Peyer's patch (tissue), 4 donors: ENCODE measurements around the gene RCL1. TPM values are rescaled to one million over a fixed set of nuclear protein-coding genes. Genes with fewer than 3 reads are reported as not detected.

Experiments used
- DNase-seq, 3 donors: peaks; one replicate each; pipeline ENCODE4 v3.0.0-alpha.2; 2017 to 2019
- H3K27ac ChIP-seq, 4 donors: fragments of 200-600 bp; sonication (generic); one replicate each; pipeline ENCODE4 v1.5.1; 2016 to 2019
- H3K27me3 ChIP-seq, 2 donors: fragments of 200-600 bp; sonication (generic); one replicate each; pipeline ENCODE4 v1.5.1; 2019
- H3K36me3 ChIP-seq, 3 donors: fragments of 200-600 bp; sonication (generic); one replicate each; pipeline ENCODE4 v1.5.1; 2016 to 2019
- H3K4me1 ChIP-seq, 4 donors: fragments of 200-600 bp; sonication (generic); one replicate each; pipeline ENCODE4 v1.5.1; 2016 to 2019
- H3K4me3 ChIP-seq, 4 donors: fragments of 200-600 bp; sonication (generic); 1 replicate in 3 of 4; 2 replicates in 1 of 4; pipeline ENCODE4 v1.5.1; 2016 to 2019; ENCODE audit warnings: mild to moderate bottlenecking in 1 of 4
- H3K9me3 ChIP-seq, 4 donors: fragments of 200-600 bp; sonication (generic); one replicate each; pipeline ENCODE4 v1.5.1; 2016 to 2019; ENCODE audit warnings: mild to moderate bottlenecking in 1 of 4
- POLR2A ChIP-seq, 2 donors: fragments of 450-650 bp; IDR thresholded peaks; one replicate each; pipeline ENCODE4 v1.5.1; 2017; ENCODE audit warnings: antibody characterized with exemption in 2 of 2, mild to moderate bottlenecking in 2 of 2, moderate library complexity in 2 of 2
- small RNA-seq, 2 donors: library from RNA; depleted of rRNA; stranded (forward); fragments of <200 nt; gene quantifications; one replicate each; pipeline ENCODE3, GENCODE V24; 2016
- total RNA-seq, 4 donors: library from RNA; depleted of rRNA; stranded (reverse); fragments of >200 nt; gene quantifications; one replicate each; pipeline ENCODE4 v1.1.0, GENCODE V29; 2016
- TF ChIP-seq, protein P1 (sequence below), 6 experiments: fragments of 450-650 bp in 4 of 6; fragments of 200-600 bp in 2 of 6; sonication (generic) in 1 of 6; IDR thresholded peaks; one replicate each; pipeline ENCODE4 v1.5.1; 2017 to 2019; ENCODE audit warnings: antibody characterized with exemption in 6 of 6, mild to moderate bottlenecking in 3 of 6, moderate library complexity in 1 of 6

RCL1 gene
- total RNA-seq, 4 donors from 2014 or later = 7.4 to 28.1 (median 19.5) TPM

GRCh38 chr9:4905135-4905490 is 112.4 kb downstream of the RCL1 start:
- Histone ChIP-seq H3K4me3 (no peak overlapping the region), H3K36me3 (no peaks in the 10 kb centered on the region), H3K4me1 (peaks cover 0 to 7% (median 0%) of the 10 kb centered on the region in 4 donors), H3K9me3 (no peaks in the 10 kb centered on the region), H3K27ac (no peak overlapping the region), H3K27me3 (no peaks in the 10 kb centered on the region)
- TF ChIP-seq POLR2A (IDR thresholded peaks at IDR 0.05) = no peak
- TF ChIP-seq, protein P1, sequence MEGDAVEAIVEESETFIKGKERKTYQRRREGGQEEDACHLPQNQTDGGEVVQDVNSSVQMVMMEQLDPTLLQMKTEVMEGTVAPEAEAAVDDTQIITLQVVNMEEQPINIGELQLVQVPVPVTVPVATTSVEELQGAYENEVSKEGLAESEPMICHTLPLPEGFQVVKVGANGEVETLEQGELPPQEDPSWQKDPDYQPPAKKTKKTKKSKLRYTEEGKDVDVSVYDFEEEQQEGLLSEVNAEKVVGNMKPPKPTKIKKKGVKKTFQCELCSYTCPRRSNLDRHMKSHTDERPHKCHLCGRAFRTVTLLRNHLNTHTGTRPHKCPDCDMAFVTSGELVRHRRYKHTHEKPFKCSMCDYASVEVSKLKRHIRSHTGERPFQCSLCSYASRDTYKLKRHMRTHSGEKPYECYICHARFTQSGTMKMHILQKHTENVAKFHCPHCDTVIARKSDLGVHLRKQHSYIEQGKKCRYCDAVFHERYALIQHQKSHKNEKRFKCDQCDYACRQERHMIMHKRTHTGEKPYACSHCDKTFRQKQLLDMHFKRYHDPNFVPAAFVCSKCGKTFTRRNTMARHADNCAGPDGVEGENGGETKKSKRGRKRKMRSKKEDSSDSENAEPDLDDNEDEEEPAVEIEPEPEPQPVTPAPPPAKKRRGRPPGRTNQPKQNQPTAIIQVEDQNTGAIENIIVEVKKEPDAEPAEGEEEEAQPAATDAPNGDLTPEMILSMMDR (IDR thresholded peaks at IDR 0.05) = no peak
- no peak for DNase-seq

Small RNA genes within 50 kb of the gene (small RNA-seq; reads per million reads assigned to genes)
- 0 reads per million in 2 donors for gene AL158147.1
- gene MIR101-2 = 0 reads per million in 2 donors

Other genes starting within 250 kb of the RCL1 start
- 10 to 100 TPM in 3 of 4 donors, 1 to 10 TPM in 1; 7.4 to 27.0 (median 19.7) TPM for gene PLPP6, start 130.7 kb upstream of the RCL1 start, total RNA-seq
- gene SPATA6L, start 126.5 kb upstream of the RCL1 start, total RNA-seq = 10 to 100 TPM; 13.4 to 19.0 (median 16.6) TPM
- gene CDC37L1, start 113.4 kb upstream of the RCL1 start, total RNA-seq = 10 to 100 TPM; 12.0 to 24.7 (median 19.8) TPM
- 100 to 1,000 TPM in 2 of 4 donors, 10 to 100 TPM in 2; 67.7 to 119 (median 91.3) TPM for gene AK3, start 51.7 kb upstream of the RCL1 start, total RNA-seq
- gene JAK2, start 192.3 kb downstream of the RCL1 start, total RNA-seq = 10 to 100 TPM; 20.7 to 40.4 (median 22.6) TPM